Stomach (tissue), 4 donors: ENCODE data around the gene CLUH.

Source experiments
- CTCF ChIP-seq, 7 experiments: fragments of 450-650 bp in 4 of 7; fragments of 200-600 bp in 3 of 7; sonication (generic) in 3 of 7; IDR thresholded peaks; one replicate each; pipeline ENCODE4 v1.5.1; 2016 to 2019; ENCODE audit warnings: antibody characterized with exemption in 7 of 7, control low read depth in 2 of 7, mild to moderate bottlenecking in 1 of 7
- POLR2A ChIP-seq, 4 donors: fragments of 450-650 bp; IDR thresholded peaks; one replicate each; pipeline ENCODE4 v1.6.1; 2016; ENCODE audit warnings: antibody characterized with exemption in 4 of 4, control low read depth in 2 of 4, mild to moderate bottlenecking in 1 of 4, moderate library complexity in 1 of 4

DNA sequence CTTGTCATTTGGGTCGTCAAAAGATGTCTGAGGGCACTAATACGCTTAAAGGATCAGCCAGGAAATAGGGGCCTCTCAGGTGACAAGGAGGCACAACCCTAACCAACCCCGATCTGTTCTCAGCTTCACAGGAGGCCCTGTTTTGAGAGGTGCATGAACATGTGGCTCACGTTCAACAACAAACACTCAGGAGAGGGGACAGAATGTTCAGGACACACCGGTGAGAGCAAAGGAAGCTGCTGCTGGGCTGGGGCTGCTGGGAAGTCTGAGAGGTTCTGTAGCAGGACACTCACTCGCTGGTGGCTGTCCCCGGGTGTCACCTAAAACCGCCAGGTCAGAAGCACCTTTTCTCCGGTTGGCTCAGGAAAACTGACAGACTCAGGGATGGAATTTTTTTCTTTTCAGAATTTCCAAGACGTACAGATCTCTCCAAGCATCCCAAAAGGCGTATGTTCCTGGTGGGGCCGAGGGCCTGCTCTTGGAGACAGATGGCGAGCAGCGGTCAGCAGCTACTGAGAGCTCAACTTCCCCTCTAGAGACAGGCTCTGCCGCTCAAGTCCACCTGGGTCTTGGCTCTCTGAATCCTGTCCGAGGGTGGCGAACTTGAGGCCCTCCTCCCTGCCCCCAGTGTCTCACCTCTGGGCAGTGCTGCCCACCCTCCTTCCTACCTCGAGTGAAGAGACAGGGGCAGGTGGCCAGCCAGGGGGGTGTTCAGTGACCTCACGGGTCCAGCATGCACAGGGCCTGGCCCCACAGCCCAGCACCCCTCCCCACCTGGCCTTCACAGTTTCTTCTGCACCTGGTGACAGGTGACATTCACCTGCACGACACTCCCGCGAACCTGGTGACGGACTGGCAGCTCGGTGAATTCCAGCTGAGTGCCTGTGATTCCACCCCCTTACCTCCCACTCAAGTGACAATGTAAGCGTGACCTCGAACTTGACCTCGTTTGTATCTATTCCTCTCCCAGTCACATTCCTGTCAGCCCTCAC, 22.9 kb downstream of the CLUH start:
- no peak for TF ChIP-seq CTCF (IDR thresholded peaks at IDR 0.05)
- no peak for TF ChIP-seq POLR2A (IDR thresholded peaks at IDR 0.05)
